ENCODE measurements around the gene IPCEF1. TPM values are rescaled to one million over a fixed set of nuclear protein-coding genes. Genes with fewer than 3 reads are reported as not detected.

IPCEF1 gene
- polyA plus RNA-seq, 2 of the 4 experiments (the other 2 are of a cell fraction) = 0.01 TPM; not detected in 1

DNA sequence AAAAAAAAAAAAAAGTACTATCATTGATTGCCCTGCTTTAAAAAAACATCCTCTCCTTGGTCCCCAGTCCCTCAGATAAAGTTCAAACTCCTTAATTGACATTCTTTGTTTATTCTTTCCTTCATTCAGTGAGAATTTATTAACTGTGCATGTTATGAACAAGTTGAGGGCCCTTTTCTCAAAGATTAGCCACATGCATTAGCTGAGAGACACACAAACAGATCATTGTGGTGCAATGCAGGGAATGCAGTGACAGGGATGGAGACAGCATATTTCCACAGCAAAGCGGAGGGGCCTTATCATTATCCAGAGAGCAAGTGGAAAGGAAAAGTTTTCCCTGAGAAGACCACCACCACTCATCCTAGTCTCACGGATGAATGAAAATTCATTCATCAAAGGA lies 21.9 kb upstream of the IPCEF1 start (continued):
- TF ChIP-seq, protein P1, sequence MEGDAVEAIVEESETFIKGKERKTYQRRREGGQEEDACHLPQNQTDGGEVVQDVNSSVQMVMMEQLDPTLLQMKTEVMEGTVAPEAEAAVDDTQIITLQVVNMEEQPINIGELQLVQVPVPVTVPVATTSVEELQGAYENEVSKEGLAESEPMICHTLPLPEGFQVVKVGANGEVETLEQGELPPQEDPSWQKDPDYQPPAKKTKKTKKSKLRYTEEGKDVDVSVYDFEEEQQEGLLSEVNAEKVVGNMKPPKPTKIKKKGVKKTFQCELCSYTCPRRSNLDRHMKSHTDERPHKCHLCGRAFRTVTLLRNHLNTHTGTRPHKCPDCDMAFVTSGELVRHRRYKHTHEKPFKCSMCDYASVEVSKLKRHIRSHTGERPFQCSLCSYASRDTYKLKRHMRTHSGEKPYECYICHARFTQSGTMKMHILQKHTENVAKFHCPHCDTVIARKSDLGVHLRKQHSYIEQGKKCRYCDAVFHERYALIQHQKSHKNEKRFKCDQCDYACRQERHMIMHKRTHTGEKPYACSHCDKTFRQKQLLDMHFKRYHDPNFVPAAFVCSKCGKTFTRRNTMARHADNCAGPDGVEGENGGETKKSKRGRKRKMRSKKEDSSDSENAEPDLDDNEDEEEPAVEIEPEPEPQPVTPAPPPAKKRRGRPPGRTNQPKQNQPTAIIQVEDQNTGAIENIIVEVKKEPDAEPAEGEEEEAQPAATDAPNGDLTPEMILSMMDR (IDR thresholded peaks at IDR 0.05) = no peak
- TF ChIP-seq ZC3H11A (IDR thresholded peaks at IDR 0.05) (no peak), POLR2AphosphoS2 (conservative IDR thresholded peaks at IDR 0.05; ENCODE audit: low read length) (no peak), CBX8 (IDR thresholded peaks at IDR 0.05) (no peak)
- TF ChIP-seq, protein P2, sequence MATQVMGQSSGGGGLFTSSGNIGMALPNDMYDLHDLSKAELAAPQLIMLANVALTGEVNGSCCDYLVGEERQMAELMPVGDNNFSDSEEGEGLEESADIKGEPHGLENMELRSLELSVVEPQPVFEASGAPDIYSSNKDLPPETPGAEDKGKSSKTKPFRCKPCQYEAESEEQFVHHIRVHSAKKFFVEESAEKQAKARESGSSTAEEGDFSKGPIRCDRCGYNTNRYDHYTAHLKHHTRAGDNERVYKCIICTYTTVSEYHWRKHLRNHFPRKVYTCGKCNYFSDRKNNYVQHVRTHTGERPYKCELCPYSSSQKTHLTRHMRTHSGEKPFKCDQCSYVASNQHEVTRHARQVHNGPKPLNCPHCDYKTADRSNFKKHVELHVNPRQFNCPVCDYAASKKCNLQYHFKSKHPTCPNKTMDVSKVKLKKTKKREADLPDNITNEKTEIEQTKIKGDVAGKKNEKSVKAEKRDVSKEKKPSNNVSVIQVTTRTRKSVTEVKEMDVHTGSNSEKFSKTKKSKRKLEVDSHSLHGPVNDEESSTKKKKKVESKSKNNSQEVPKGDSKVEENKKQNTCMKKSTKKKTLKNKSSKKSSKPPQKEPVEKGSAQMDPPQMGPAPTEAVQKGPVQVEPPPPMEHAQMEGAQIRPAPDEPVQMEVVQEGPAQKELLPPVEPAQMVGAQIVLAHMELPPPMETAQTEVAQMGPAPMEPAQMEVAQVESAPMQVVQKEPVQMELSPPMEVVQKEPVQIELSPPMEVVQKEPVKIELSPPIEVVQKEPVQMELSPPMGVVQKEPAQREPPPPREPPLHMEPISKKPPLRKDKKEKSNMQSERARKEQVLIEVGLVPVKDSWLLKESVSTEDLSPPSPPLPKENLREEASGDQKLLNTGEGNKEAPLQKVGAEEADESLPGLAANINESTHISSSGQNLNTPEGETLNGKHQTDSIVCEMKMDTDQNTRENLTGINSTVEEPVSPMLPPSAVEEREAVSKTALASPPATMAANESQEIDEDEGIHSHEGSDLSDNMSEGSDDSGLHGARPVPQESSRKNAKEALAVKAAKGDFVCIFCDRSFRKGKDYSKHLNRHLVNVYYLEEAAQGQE (IDR thresholded peaks at IDR 0.05) = no peak
- TF ChIP-seq, protein P3, sequence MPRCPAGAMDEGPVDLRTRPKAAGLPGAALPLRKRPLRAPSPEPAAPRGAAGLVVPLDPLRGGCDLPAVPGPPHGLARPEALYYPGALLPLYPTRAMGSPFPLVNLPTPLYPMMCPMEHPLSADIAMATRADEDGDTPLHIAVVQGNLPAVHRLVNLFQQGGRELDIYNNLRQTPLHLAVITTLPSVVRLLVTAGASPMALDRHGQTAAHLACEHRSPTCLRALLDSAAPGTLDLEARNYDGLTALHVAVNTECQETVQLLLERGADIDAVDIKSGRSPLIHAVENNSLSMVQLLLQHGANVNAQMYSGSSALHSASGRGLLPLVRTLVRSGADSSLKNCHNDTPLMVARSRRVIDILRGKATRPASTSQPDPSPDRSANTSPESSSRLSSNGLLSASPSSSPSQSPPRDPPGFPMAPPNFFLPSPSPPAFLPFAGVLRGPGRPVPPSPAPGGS (IDR thresholded peaks at IDR 0.05) = no peak

DNA sequence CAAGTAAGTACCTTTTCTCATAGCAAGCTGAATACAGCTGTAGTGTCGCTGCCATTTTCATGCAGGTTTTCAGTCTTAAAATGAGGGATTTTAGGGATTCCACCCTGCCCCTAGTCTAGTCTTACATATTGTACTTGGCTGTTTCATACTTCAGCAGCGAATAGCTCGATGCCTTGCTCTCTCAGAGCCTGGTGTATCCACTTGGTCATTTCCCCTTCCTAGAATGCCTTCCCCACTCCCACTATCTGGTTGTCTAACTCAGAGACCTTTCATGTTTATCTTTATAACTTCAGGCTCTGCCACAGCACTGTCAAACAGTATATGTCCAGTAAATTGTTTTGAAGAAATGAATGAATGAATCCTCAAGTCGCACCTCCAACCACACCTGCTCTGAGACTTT lies 21.1 kb upstream of the IPCEF1 start:
- ChIA-PET CTCF (no interaction called here), POLR2A (no interaction called here)
- WGBS (ENCODE audit: missing lambda C conversion rate) = 92% methylated on average over 4 of the region's 4 CpGs
- H3K9me3 ChIP-seq = no peaks in the 10 kb centered on the region
- TF ChIP-seq CEBPB (IDR thresholded peaks at IDR 0.05) = no peak
- DNase-seq (ENCODE audit: low read depth in 1 of 2, low spot score in 1 of 2) = no peak
- no peak for ATAC-seq
- no peak overlapping the region for H3K4me3 ChIP-seq
- H3K27ac ChIP-seq = no peak overlapping the region
- no peak for FAIRE-seq
- H3K4me2 ChIP-seq = no peak overlapping the region
- no peaks in the 10 kb centered on the region for H3K4me1 ChIP-seq

DNA sequence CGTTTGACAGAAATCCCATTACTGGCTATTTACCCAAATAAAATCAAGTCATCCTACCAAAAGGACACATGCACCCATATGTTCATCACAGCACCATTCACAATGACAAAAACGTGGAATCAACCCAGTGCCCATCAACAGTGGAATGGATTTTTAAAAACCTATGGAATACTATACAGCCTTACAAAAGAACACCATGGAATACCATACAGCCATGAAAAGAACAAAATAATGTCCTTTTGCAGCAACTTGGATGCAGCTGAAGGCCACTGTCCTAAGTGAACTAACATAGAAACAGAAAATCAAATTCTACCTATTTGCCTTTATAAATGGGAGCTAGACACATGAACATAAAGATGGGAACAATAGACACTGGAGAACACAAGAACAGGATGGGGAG lies 17.4 kb upstream of the IPCEF1 start:
- Histone ChIP-seq H3K4me1 (no peaks in the 10 kb centered on the region), H3K9me3 (no peaks in the 10 kb centered on the region), H3K4me3 (no peak overlapping the region), H3K4me2 (no peak overlapping the region), H3K27ac (no peak overlapping the region)
- DNase-seq (ENCODE audit: low read depth in 1 of 2, low spot score in 1 of 2) = no peak
- CTCF ChIA-PET = interaction anchor here (1.1 to 1.5 kb wide), 2 partner anchors 34 to 220 kb away, joined by 3 read pairs; no protein-coding TSS in a partner anchor
- ATAC-seq = no peak
- FAIRE-seq = no peak
- whole genome bisulfite sequencing (ENCODE audit: missing lambda C conversion rate) = 52% methylated on average over 2 of the region's 2 CpGs
- POLR2A ChIA-PET = no interaction called here
- TF ChIP-seq KDM5A (IDR thresholded peaks at IDR 0.05) (no peak), KDM1A (IDR thresholded peaks at IDR 0.05; ENCODE audit: low read depth) (peak; percentile 65; the same call in 1 of the 2 replicates), NR3C1 (IDR thresholded peaks at IDR 0.05) (no peak)

DNA sequence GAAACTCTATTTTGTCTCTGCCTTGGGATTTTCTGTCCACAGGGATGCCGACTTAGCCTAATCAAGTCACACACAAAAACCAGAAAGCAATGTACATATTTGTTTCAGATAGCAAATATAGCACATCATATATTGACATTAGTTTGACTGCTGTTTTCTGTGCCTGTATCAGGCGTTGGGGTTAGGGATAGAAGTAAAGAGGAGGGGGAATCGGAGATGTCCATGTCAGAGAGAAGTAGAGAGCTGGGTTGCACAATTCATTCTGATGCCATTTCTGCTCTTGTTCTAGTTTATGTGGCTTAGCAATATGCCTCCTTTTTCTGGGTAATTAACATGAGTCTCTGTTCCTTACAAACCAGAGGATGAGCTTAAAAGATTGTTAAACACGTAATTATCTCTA lies 14.7 kb upstream of the IPCEF1 start:
- WGBS (ENCODE audit: missing lambda C conversion rate) = 81% methylated on average over 4 of the region's 4 CpGs
- no peak for TF ChIP-seq RFX5 (IDR thresholded peaks at IDR 0.05)
- no peak for TF ChIP-seq EP300 (IDR thresholded peaks at IDR 0.05)
- Histone ChIP-seq H3K4me2 (no peak overlapping the region), H3K9me3 (no peaks in the 10 kb centered on the region), H3K4me1 (no peaks in the 10 kb centered on the region), H3K27ac (no peak overlapping the region), H3K4me3 (no peak overlapping the region)
- ATAC-seq = no peak
- ChIA-PET CTCF (interaction anchor here (0.8 to 1.9 kb wide), 4 partner anchors 204 to 217 kb away, joined by 3 to 5 read pairs (median 4); no protein-coding TSS in a partner anchor), POLR2A (no interaction called here)
- no peak for FAIRE-seq
- no peak for DNase-seq (ENCODE audit: low read depth in 1 of 2, low spot score in 1 of 2)
